Kasumi-1 (cell line): ENCODE measurements around the gene DYNLRB2.

Experiments used
- DNase-seq, 2 experiments: peaks; one replicate each; lab custom pipeline; 2025; lab: John Stamatoyannopoulos, UW

The DYNLRB2 gene

DNA sequence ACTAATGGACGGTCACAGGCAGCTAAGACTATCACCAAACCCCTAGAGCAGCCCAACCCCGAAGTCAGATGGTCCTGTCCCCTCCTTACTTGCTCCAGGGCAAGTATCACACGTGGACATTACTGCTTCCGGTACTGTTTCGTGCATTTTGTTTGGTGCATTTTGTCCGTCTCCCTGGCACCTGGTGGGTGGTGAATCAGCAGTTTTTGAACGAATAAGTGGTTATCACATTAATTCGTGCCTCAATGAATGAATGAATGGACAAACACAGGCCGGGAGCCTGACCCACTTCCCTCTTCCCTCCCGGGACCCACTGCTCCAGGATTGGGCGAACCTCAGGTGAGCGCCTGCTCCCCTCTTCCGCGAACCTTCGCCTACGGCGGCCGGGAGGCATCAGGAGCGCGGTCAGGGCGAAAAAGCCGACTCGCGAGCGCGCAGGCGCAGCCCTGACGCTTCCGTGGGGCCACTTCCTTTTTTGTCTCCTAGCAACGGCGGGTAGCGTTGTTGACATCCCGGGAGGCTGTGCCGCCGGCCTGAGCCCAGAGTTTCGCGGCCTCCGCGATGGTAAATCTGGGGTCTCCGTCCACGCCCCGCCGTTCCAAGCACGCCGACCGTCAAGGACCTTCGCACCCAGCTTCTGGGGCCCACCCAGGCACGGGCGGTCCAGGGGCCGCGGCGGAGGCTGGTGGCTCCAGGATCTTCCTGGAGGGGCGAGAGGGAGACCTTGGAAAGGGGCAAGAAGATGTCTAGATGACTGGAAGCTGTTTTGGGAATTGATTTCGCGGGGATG is at the start of gene DYNLRB2:
Gene DYNLRB2, plus strand, starts transcription at position 478 of the 790 bp plus-strand sequence. Its CDS starts 84 bp downstream, at position 562.
- DNase-seq = peak; percentile 84 to 87

DNA sequence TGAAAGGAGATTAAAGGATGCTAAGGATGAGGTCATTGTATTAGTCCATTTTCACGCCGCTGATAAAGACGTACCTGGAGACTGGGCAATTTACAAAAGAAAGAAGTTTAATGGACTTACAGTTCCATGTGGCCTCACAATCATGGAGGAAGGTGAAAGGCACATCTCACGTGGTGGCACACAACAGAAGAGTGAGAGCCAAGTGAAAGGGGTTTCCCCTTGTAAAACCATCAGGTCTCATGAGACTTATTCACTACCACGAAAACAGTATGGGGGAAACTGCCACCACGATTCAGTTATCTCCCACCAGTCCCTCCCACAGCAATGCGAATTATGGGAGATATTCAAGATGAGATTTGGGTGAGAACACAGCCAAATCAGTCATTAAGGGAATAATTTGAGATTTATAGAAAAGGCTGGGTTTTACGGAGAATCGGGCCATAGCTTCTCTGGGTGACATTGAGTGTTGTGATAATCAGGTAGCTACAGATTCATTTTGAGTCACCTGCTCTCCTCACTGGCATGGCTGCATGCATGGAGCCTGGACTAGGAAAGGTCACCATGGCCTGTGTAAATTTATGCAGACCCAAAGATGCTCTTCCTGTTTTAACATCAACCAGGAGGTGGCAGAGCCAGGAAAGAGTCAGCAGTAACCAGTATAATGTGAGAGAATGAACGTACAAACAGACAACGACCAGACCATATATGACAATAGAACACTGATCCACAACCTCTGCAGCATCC is 40.5 kb upstream of the DYNLRB2 start:
- DNase-seq = no peak

DNA sequence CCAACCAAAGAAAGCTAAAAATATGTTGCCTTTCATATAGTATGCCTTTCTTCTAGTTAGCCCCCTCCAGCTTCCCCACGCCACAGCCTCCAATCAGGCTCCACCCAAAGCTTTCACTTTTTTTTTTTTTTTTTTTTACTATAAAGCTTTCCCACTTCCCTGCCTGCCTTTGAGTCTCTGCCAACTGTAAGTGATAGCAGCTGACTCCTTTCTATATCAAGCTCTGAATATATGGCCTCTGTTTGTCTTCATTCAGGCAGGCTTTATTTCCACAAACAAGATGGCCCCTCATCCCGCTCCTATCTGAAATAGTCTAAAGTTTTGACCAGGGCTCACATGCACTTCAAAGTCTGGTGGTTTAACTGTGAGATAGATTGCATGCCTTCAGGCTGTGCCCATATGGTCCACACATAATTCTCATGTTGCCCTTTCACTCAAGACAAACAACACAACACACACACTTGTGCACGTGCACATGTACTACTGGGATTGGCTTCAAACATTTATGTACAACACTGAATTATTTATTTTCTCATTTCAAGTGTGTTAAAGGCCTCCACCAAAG is 39.8 kb upstream of the DYNLRB2 start:
- DNase-seq = no peak

DNA sequence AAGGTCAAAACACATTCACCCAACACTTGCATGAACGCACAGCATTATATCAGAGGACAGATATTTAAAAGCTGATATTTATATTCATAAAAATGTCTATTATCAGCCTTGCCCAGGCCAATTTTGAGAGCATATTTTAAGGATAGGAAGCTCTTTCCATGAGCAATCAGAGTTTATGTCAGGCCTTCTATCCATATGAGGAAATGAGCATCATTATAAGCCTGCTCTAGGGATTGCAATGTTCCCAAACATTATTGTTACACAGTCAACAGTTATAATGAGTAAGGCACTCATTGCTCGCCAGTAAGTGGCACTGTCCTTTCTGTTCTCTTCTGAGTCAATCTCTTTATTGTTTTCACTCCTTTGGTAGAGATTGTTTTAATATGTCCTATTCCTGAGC is 37.7 kb upstream of the DYNLRB2 start:
- no peak for DNase-seq

DNA sequence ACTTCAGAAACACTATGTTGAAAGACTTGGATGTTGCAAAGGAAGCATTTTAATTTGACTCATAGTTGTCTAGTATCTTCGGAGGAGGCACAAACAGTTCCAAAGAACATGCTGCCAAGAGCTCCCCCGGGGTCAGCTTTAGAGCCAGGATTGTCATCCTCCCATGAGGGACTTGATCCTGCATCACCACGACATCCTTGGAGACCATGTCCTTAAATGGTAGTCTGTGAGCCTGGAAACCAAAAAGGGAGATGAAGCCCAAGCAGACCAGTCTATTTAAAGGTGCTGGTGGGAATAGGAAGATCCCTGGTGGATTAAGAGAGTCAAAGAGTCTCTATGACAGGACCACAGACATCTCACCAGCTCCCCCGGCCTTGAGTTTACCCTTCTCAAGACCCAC is 33.3 kb upstream of the DYNLRB2 start:
- DNase-seq = no peak

DNA sequence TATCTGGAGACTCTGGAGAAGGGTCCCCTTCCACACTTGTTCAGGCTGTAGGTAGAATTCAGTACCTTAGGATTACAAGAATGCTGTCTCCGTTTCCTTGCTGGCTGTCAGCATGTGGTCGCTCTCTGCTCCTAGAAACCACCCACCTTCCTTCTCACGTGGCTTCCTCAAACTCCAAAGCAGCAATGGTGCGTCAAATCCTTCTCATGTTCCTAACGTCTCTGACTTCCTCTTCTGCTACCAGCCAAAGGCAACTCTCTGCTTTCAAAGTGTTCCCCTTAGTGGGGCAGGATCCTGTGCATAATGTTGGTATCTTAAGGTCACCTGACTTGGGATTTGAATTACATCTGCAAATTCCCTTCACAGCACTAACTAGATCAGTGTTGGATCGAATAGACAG is 30.9 kb upstream of the DYNLRB2 start:
- DNase-seq = peak; percentile 49 to 64

DNA sequence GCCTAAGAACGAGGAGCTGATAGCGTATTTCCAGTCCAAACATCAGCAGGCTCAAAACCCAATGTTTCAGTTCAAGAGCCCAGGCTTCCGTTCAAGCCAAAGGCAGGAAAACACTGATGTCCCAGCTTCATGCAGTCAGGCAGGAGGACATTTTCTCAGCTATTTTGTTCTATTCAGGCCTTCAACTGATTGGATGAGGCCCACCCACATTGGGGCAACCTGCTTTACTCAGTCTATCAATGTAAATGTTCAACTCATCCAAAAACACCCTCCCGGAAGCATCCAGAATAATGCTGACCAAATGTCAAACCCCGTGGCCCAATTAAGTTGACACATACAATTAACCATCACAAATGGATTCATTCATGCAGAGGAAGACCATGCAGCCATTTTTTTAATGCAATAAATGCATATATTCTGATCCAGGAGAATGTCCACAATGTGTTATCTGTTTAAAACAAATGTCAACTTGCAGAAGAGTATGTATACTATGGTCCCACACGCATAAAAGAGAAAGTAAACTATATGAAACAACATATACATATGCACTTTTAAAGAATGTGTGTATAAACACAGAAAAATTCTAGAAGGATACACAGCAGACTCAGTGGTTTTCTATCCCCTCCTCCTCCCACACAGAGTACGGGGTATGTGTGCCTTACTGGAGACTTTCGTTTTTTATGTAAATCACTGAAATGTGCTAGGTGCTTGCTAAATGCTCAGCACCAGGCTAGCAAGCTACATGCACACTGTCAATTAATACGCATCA is 28.8 kb upstream of the DYNLRB2 start:
- DNase-seq = no peak

DNA sequence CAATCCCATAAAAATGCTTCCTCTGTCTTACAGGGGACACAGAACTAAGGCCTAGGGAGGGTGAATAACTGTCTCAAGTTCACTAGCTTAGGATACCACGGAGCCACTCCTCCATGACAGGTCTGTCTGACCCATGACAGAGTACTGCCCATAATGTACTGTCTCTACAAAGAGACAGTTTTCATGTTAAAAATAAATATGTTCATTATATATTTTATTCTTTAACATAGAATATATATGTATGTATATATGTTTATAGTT is 28.3 kb upstream of the DYNLRB2 start:
- no peak for DNase-seq

DNA sequence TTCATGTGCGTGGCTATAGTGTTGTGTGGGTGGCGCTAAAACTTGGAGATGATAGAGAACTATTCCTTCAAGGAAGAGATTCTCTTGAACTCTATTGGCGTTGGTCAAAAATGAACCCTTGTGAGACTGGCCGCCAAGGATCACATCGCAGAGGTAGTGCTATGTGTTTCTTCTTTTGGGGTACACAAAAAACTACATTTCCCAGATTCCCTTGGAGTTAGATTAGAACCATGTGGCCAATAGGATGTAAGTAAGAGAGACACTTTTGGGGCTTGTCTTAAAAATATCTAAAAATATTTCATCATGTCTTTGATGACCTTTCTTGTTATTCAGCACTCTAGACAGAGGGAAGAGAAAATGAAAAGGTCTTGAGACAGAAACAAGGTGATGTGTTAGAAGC is 25.4 kb upstream of the DYNLRB2 start:
- DNase-seq = no peak

DNA sequence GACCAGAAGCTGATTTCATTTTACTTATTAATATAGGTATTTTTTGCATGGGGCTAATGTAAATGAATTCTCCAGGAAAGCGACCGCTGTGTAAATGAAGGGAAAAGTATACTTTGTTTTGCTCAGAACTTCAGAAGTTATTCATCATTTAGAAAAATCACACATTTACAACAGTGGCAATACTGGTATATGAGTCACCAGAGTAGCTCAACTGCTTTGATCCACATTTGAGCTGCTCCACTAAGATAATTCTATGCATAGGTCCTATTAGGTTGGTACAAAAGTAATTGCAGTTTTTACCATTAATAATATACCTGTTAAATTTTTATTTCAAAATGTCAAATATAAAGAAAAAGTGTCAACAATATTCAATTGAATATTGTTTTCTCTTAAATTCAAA is 22.9 kb upstream of the DYNLRB2 start:
- no peak for DNase-seq

DNA sequence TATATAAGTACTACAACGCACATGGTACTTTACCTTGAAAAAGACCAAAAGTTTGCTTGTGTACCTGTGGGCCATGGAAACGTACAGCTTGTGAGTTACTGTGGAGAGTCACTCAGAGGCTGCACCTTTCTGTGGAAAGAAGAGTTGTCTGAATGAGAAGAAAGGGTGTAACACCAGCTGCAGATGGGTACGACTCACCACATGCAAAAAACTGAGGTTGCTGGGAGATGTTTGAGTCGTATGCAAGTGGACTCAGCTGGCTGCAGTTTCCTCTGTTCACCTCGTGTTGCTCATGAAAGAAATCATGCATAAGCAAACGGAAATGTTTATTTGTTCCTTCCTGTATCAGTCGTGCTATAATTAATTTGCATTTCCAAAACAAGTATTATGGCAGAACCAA is 22.4 kb upstream of the DYNLRB2 start:
- DNase-seq = no peak

DNA sequence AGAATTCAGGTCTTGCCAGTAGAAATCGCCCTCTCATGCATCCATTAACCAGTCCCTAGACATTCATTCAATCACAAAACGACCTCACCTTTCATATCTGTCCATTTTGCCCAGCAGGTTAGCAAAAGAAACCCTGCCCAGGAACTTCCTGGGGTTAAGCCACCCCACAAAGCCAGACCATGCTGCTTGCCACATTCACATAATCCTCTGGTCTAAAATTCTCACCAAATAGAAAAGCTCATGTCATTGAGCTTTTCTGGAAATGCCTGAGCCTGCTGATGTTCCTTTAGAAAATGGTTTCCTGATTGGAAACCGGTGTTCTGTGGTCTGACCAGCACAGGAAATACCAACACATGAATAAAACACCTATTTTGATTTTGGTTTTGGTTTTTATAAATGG is 21.6 kb upstream of the DYNLRB2 start:
- DNase-seq = no peak

DNA sequence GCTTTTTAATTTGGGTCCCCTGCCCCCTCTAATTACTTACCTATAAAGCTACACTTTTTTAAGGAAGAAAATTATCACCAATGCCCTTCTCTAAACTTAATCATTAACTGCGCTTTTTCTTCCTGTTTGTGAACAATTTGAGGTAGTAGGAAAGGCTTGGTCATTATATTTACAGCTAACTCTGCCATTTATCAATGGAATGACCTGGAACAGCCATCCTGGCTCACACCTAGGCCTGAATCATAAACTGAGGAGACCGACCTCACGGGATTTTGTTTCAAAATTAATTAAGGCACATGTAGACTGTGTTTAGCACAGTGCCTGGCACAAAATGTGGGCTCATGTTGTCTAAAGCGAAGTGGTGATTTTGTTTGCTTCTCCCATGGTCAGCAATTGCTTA is 15.4 kb upstream of the DYNLRB2 start:
- no peak for DNase-seq

DNA sequence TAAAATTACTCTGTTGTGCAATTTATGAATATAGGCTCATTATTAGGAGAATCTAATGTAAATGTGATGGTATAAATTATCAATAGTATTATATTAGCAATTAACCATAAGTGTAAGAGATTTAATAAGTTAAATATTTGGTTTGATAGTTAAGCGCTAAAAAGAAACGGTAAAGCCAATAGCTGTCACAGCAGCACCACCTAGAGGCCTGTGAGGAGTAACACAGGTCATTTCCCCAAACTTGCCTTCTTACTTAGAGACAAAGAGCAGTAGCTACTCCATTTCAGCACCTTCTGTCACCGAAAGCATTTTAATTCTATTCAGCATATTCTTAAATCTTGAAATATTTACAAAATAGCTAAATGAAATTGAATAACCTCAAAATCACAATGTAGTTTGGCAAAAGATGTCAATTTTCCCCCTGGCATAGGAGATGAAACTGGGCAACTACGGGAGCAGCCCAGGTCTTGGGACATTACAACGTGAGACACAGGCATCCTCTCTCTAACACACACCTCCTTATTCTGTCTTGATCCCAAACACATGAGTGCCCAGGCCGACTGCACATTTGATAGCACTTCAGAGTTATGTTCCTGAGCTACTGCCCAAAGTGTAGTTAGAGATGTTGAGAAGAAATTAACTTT is 14.3 kb upstream of the DYNLRB2 start:
- peak; percentile 72 to 85 for DNase-seq

DNA sequence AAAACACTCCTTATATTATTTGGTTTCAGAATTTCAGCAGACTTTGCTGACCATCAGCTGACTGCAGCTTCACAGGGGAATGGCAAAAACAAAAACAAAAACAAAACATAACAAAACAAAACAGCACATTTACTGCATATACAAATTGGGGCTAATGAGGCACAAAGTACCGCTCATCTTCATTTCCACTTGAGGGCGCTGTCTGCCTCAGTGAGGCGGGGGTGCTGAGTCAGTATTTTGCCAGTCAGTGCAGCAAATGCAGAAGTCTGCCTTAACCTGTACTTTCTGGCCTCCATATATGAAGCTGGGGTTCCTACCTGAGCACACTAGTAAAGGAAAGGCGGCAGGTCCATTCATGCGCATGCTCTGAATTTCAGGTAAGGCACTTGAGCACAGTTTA is 13.5 kb upstream of the DYNLRB2 start:
- peak; percentile 70 to 71 for DNase-seq

DNA sequence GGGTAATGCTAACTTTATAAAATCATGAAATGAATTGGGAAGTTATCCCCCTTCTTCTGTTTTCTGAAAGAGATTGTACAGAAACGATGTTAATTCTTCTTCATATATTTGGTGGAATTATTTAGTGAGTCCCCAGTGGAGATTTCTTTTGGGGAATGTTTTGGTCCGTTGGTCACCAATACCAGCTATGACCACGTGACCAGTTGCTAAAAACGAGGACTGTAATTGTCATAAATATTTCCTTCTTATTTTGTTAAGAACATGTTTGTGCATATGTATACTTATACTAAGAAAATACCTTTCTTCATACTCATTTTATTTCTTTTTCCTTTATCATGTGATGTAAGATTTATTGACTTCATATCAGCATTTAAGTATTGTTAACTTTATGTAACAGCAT is 10.3 kb upstream of the DYNLRB2 start:
- DNase-seq = no peak

DNA sequence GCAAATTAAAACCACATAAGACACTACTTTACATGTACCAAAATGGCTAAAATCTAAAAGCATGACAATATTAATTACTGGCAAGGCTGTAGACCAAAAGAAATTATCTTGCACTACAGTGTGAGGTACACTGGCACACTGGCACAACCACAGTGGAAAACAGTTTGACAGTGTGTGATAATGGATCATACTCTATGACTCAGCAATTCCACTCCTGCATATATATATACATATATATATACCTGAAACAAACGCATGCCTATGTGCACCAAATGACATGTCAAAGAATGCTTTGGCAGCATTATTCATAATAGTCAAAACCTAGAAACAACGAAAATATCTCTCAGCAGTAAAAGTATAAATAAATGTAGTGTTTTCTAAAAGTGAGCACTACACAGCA is 4.6 kb upstream of the DYNLRB2 start:
- DNase-seq = no peak

DNA sequence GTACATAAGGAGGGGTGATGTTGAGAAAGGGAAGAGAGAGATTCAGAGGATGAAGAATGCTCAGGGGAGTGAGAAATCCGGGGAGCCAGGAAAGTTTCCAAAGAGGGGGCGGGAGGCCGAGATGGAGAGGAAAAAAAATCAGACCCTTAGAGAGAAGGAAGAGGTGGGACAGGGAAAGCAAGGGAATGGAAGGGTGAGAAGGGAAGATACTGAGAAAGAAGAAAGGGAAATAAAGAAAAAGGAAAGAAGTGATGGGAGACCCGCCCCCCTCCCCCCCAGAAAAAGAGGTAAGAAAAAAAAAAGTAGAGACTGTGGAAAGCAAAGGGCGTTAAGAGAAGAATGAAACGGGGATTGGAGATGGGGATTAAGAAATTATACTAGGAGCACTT is 507 bp downstream of the DYNLRB2 start:
- DNase-seq = no peak

DNA sequence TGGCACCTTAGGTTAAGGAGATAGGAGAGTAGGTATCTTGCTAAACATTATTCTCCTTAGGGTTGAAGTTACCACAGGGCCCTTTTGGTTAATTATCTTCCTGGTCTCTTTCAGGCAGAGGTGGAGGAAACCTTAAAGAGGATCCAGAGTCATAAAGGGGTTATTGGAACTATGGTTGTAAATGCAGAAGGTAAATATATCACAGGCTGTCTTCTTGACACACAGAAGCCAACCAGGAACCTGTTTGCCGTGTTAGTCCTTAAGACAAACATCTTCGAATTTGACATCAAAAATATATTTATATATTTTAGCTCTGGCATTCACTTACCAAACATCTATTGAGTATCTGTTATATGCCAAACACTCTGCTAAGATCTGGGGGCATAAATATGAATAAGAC is 2.4 kb downstream of the DYNLRB2 start:
- no peak for DNase-seq

DNA sequence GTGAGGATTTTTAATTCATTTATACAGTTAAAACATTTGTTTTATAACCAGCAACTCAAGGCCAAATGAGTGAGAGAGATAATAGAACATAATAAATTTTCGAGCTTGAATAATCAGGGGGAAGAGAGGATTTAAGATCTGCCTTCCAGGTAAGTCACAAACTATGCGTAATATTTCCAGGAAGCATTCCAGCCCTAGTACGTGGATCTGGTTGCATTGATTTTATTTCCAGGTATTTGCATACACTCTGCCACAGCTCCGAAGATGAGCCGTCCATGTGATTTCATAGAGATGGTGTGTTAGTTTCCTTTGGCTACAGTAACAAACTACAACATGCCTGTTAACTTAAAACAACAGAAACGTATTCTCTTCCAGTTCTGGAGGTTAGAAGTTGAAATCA is 3.5 kb downstream of the DYNLRB2 start:
- DNase-seq = no peak

DNA sequence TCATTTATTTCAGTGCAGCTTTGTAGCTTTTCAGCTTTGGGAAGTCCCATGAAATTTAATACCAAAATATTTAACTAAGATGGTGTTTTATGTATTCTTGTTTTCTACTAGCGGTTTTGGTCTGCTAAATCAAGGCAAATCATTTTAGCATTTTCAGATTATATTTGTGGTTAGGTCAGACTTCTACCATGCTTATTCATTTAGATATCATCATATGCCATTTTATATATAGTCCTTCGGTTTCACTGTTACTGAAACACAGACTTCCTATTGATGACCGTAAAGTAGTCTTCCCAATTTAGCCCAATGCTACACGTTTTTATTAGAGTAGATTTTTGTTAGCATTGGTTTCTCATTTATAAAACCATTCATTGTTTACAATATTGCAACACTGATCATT is 5.5 kb downstream of the DYNLRB2 start:
- DNase-seq = no peak

DNA sequence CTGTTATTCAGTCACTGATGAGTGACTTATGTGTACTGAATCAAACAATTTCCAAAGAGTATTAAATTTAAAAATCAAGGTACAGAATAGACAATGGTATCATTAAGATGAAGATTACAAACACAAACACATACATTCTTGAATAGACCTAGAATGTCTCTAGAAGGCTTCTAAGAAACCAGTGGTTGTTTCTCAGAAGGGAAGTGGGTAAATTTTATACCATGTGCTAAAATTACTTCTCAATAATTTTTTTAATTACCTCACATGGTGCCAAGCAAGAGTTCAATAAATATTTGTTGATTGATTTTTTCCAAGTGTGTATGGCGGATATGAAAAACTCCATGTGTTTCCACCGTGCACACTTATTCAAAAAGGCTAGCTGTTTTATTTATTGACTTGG is 6.4 kb downstream of the DYNLRB2 start:
- DNase-seq = no peak
